Activated T-helper 9 cell treated with anti-CD3 and anti-CD28 coated beads, Interleukin-2, amount 50 U/mL, for 16 hours (primary cell): ENCODE data around the gene NFKB1.

Experiments used
- DNase-seq: peaks from one replicate; pipeline ENCODE4 v3.0.0-alpha.2; 2020; ENCODE audit warnings: low read depth

The NFKB1 gene

GRCh38 chr4:102533348-102533747 lies 32.2 kb downstream of the NFKB1 start:
- no peak for DNase-seq

DNA sequence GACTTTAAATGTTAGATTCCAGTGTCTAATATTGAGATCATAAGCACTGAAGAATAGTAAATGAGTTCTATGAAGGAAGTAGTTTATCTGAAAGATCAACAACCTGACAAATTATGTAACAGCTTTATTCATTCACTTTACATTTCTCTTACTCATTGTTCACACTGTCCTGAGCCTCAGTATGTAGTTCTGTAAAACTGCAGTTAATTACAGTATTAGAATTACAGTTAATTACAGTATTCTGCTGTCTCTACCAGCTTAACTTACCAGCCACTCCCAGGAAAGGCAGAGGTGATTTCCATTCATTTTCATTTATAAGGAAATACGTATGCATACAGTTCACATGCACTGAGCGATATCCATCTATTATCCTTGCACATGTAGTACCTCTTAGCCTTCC lies 32.7 kb downstream of the NFKB1 start:
- no peak for DNase-seq

- no peak for DNase-seq
Measured at GRCh38 chr4:102534845-102535244, 33.7 kb downstream of the NFKB1 start.

GRCh38 chr4:102535398-102536082 lies 34.4 kb downstream of the NFKB1 start:
- DNase-seq = no peak

GRCh38 chr4:102536768-102537167 lies 35.6 kb downstream of the NFKB1 start:
- DNase-seq = no peak

GRCh38 chr4:102537269-102537668 lies 36.1 kb downstream of the NFKB1 start:
- DNase-seq = no peak

DNA sequence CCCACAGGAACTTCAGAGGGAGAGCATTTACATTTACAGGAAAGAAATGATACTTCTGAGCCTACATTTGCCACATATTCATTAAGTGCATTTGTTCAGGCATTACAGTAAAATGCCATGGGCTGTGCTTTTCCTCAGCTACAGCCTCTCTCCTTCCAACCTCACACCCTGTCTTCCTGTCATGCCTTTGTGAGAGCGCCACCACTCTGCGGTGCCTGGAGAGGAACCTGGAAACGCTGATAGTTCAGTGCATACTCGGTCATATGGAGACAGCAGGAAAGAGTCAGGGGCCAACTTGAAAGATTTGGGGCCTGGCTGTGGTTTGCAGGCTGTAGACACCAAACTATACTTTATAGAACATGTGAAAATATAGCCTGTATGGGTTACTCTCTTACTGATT lies 40.5 kb downstream of the NFKB1 start:
- no peak for DNase-seq

GRCh38 chr4:102543030-102543928 lies 42.1 kb downstream of the NFKB1 start:
- no peak for DNase-seq

- no peak for DNase-seq
Measured at GRCh38 chr4:102546635-102547034, 45.5 kb downstream of the NFKB1 start.

DNA sequence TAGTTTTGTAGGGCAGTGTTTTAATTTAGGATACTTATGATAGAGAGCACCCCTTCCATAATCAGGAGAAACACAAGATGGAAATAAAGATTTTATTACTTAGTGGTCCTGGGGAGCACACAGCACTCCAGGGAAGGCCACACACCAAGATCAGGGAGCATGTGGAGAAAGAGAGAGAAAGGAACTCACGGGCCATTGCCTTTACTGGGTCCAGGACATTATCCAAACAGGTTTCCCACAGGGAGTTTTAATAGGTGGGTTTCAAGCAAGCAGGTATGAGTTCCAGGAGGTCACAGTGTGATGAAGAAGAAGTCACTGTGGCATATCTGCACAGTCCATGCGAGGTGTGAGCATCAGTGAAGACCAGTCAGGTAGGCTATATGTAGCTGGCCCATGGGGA lies 46.8 kb downstream of the NFKB1 start:
- no peak for DNase-seq

GRCh38 chr4:102551958-102552565 lies 50.9 kb downstream of the NFKB1 start:
- DNase-seq = no peak

GRCh38 chr4:102552781-102553180 lies 51.6 kb downstream of the NFKB1 start:
- DNase-seq = no peak

DNA sequence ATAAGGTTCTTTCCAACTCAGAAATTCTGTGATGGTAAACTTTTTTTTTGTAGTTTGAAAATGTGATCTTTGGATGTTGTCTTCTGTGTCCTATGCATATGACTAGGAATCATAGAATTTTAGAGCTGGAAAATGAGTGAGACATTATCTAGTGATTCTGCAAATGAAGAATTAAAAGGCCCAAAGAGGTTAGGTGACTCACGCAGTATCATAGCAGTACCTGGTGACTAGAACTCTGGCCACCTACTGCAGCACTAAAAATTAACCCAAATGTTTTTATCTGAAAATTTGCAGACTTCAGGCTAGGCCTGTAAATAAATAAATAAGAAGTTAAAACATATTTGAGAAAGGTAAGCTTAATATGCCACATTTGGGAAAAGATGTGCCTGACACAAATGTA lies 52.8 kb downstream of the NFKB1 start:
- no peak for DNase-seq

- DNase-seq = no peak
Measured at GRCh38 chr4:102554482-102554881, 53.3 kb downstream of the NFKB1 start.

DNA sequence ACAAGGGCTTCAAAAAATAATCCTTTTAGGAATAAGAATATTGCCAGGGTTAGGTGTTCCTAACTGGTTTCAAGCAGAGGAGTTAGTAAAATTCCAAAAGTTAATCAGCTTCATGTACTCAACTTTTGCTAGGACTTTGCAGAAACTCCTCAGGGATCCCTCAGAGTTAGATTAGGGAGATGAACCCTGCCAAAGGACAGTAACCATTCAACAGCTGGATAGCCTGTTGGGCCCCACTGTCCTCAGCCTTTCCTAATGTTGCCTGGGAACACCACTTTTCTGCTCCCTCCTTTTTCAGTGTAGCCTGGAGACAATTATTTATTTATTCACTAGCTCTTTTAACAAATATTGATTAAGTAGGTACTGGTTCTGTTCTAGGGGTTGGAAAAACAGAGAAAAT lies 53.8 kb downstream of the NFKB1 start:
- no peak for DNase-seq

GRCh38 chr4:102557636-102558035 lies 56.5 kb downstream of the NFKB1 start:
- DNase-seq = no peak

- DNase-seq = no peak
Measured at GRCh38 chr4:102560115-102560514, 59.0 kb downstream of the NFKB1 start.

GRCh38 chr4:102560571-102561341 lies 59.6 kb downstream of the NFKB1 start:
- no peak for DNase-seq

- DNase-seq = no peak
Measured at GRCh38 chr4:102563000-102563399, 61.8 kb downstream of the NFKB1 start.

DNA sequence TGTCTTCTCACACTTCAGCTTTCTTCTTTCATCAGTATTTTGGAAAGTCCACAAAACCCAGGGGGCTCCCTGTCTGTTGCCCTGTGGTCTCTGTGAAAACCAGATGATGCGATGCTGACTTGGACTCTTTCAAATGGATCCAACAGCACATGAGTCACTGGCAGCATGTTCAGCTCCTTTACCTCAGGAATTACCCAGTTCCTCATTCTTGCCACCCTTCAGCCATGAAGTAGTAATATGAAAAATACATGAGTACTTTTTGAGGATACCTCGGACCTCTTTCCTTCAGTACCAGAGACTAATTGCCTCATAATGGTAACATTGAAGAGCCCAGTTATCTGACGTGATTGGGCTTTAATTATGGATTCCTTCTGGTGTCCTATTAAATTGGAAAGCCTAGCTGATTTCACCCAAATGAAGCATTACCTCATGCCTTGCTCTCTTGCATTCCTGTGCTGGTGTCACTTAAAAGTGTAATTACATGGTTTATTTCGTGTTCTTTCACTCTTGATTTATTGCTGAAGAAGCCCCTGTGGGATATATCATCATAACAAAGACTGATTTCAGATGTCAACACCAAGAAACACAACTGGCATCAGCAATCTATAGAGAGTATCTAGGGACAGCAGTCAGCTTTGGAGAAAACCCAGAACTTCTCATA lies 63.4 kb downstream of the NFKB1 start:
- DNase-seq = no peak

- DNase-seq = no peak
Measured at GRCh38 chr4:102565696-102566095, 64.5 kb downstream of the NFKB1 start.

DNA sequence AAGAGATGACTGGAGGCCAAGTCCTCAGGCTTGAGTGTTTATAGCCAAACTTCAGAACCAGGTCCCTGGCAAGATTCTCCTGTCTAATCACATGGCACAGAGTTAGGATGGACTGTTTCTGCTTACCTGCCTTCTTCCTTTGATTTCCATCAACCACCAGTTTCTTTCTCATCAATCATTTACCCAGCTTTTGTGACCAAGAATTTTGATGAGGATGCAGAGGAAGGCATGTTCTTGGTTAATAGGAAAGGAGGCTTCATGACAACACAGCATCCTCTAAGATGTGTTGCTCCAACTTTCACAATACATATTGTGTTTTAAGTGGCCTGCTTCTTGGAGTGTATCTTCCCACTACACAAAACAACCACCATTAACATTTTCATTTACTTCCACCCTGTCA lies 65.3 kb downstream of the NFKB1 start:
- DNase-seq = no peak
